Measurements from ENCODE around the gene FAT1.

- no peak for TF ChIP-seq CTCF (conservative IDR thresholded peaks at IDR 0.05; ENCODE audit: low read length)
- TF ChIP-seq EZH2phosphoT487 (IDR thresholded peaks at IDR 0.05; ENCODE audit: borderline replicate concordance, low read depth, low read length), result no peak
Measured at GRCh38 chr4:186624951-186625350, 98.7 kb downstream of the FAT1 start.

All from OCI-LY7 (cell line).